Mucosa of stomach (tissue), 1 donor: ENCODE data around the gene TMCC2.
"Not testable (repeated sequence)": the region's sequence is repeated elsewhere in the genome, so short reads cannot be mapped to it uniquely, and the experiment has no call there.

Source experiments
- H3K27me3 ChIP-seq: one replicate; pipeline ENCODE4 v1.7.0; 2013; ENCODE audit warnings: mild to moderate bottlenecking, low read length; ENCODE audit not compliant: control insufficient read depth, insufficient read depth
- H3K36me3 ChIP-seq: one replicate; pipeline ENCODE4 v1.7.0; 2013; ENCODE audit warnings: low read length; ENCODE audit not compliant: control insufficient read depth, insufficient read depth
- H3K4me1 ChIP-seq: one replicate; pipeline ENCODE4 v1.7.0; 2013; ENCODE audit warnings: mild to moderate bottlenecking, low read length; ENCODE audit not compliant: control insufficient read depth, insufficient read depth
- H3K4me3 ChIP-seq: one replicate; pipeline ENCODE4 v1.7.0; 2013; ENCODE audit warnings: low read length
- H3K9ac ChIP-seq: one replicate; pipeline ENCODE4 v1.7.0; 2013; ENCODE audit warnings: mild to moderate bottlenecking, low read length, moderate library complexity
- H3K9me3 ChIP-seq: one replicate; pipeline ENCODE4 v1.7.0; 2013; ENCODE audit warnings: mild to moderate bottlenecking, low read length, moderate library complexity; ENCODE audit not compliant: control insufficient read depth
- donor health status: Pancreatic carcinoma.

Gene TMCC2

DNA sequence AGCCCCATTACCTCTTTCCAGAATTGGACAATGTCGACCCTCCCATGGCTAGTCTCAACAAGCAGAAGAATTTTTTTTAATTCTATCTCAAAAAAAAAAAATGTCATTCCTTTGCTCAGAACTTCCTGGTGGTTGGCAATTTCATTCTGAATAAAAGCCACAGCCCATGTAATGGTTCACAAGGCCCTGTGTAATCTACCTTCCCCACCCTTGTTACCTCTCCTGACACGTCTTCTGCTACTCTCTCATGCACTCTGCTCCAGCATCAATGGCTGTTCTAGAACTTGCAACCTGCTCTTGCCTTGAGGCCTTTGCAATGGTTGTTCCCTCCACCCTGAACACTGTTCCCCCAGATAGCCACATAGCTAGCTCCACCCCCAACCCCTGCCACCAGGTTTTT, 68.4 kb downstream of the TMCC2 start:
- Histone ChIP-seq H3K9ac (no peak overlapping the region), H3K9me3 (no peaks in the 10 kb centered on the region), H3K4me1 (peaks cover 7% of the 10 kb centered on the region), H3K36me3 (no peaks in the 10 kb centered on the region), H3K27me3 (no peaks in the 10 kb centered on the region), H3K4me3 (no peak overlapping the region)

DNA sequence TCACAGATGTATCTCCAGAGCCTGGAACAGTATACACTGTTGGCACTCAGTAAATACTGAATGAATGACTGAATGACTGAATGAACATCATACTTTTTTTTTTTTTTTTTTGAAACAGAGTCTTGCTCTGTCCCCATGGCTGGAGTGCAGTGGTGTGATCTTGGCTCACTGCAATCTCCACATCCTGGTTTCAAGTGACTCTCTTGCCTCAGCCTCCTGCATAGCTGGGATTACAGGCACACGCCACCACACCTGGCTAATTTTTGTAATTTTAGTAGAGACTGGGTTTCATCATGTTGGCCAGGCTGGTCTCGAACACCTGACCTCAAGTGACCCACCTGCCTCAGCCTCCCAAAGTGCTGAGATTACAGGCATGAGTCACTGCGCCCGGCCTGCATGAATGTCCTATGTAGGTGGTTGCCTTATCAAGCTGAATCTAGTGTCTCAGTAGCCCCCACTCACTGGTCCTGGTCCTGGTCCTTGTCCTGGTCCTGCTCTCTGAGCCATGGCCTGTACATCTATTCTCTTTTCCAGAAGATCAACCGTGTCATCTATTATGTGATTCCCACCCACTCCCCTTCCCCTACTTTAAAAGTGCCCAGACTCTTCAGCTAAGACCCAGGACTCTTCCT, 69.9 kb downstream of the TMCC2 start:
- not testable (repeated sequence) for H3K9me3 ChIP-seq

DNA sequence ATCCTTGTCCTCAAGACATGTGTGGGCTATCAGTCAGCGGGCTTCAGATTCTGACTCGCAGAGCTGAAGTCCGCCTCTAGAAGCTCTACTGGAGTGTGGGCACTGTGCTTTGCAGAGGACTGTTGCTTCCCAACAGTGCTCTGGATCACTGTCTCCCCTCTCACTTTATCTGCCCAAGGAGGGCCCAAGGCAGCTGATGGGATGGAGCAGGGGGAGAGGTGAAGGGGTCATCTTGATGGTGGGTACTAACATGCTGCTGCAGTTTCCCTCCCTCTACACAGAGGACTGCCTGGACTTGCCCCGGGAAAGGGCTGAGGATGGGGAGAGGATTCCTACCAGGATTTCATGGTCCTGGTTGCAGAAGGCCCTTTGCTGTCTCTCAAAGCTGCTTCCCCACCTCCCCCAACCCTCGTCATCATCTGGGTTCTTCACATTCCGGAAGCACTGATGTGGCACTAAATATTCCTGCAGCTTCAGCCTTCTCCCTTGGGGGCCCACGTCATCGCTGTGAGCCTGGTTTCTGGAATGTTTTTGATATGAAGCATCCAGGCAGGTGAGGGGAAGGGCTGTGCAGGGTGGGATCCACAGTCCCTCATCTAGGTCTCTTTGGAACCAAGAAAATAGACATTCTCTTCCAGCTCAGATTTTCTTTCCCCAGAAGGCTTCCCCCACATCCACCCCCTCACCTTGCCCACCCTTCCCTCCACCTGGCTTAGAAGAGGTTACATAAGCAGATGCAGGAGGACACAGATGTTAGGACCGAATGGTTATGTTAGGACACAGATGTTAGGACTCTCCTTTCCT, 70.6 kb downstream of the TMCC2 start:
- Histone ChIP-seq H3K4me3 (no peak overlapping the region), H3K9ac (no peak overlapping the region), H3K27me3 (no peaks in the 10 kb centered on the region), H3K4me1 (peaks cover 13% of the 10 kb centered on the region), H3K36me3 (no peaks in the 10 kb centered on the region), H3K9me3 (no peaks in the 10 kb centered on the region)

More for the DNA sequence above, 69.9 kb downstream of the TMCC2 start:
- H3K9ac ChIP-seq, H3K36me3 ChIP-seq, H3K27me3 ChIP-seq, H3K4me3 ChIP-seq: not testable (repeated sequence)
- peaks cover 13% of the 10 kb centered on the region for H3K4me1 ChIP-seq

DNA sequence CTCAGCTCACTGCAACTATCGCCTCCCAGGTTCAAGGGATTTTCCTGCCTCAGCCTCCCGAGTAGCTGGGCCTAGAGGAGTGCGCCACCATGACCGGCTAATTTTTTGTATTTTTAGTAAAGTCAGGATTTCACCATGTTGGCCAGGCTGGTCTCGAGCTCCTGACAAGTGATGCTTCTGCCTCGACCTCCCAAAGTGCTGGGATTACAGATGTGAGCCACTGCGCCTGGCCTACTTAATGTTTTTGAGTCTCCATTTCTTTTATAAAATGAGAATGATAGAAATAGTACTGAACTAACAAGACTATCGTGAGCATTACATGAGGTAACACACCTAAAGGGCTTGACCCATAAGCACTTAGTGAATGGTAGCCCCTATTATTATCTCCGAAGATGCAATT, 72.4 kb downstream of the TMCC2 start:
- Histone ChIP-seq H3K36me3 (no peaks in the 10 kb centered on the region), H3K4me3 (no peak overlapping the region), H3K9ac (no peak overlapping the region), H3K27me3 (no peaks in the 10 kb centered on the region), H3K9me3 (no peaks in the 10 kb centered on the region), H3K4me1 (peaks cover 8% of the 10 kb centered on the region)

DNA sequence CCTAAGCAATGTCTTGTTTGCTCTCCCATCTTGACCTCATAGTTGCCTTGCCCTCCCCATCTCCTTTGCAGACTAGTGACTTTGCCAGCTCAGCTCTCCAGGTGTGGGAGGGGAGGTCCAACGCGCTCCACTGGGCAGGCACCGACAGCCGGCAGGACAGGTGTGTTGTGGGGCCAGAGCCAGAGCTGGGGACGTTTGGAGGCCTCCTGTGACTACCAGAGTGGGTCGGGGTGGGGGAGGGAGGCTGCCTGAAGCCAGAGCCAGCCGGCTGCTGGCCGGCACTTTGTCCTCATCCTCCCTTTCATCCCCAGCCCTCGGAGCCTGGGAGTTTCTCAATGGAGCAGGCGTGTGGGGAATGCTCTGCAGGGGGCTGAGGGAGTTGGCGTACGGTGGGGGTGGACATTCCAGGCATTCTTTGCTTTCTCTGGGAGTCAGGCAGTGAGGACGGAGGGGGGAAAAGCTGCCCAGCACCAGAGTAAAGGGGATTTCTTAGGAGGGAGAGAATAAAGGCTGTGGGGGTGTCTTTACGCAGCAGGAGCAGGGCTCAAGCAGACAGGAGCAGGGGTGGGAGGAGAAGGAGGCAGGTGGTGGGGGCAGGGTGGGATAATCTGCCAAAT, 73.6 kb downstream of the TMCC2 start:
- H3K4me3 ChIP-seq: no peak overlapping the region
- no peaks in the 10 kb centered on the region for H3K9me3 ChIP-seq
- H3K36me3 ChIP-seq: no peaks in the 10 kb centered on the region
- peak overlapping the region; percentile 13 for H3K9ac ChIP-seq
- no peaks in the 10 kb centered on the region for H3K27me3 ChIP-seq
- H3K4me1 ChIP-seq: peaks cover 8% of the 10 kb centered on the region

DNA sequence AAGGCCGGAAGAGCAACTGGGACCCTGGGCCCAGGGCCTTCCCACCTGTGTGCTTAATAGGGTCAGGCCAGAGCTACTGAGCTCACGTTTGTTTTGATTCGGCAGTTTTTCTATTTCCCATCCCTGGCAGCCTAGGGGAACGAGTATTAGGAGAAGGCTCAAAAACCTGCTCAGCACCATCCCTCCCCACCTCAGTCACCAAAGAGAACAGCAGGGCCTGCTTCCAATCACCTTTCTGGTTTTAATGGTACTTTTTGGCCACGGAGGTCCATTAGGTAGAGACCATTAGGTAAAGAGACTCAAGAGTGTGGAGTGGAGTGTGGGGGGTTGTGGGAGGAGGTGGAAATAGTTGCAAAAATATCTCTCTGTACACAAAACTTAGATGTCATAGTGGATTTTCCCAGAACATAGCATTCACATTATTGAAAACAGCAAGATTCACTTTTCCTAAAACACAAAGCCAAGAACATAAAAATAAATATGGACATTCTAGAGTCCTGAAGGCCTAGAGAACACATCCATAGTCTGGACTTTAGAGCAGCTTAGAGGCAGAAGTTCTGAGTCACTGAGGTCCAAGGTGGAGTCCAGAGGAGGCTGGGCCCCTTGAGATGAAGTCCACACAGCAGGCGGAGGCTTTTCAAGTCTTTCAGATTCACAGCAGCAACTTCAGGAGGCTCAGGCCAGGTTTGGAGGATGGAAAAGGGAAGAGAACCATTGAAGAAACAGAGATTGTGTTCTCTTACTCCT, 74.3 kb downstream of the TMCC2 start:
- Histone ChIP-seq H3K9ac (peak overlapping the region; percentile 13), H3K9me3 (no peaks in the 10 kb centered on the region), H3K36me3 (no peaks in the 10 kb centered on the region), H3K4me1 (peaks cover 8% of the 10 kb centered on the region), H3K4me3 (no peak overlapping the region), H3K27me3 (no peaks in the 10 kb centered on the region)

DNA sequence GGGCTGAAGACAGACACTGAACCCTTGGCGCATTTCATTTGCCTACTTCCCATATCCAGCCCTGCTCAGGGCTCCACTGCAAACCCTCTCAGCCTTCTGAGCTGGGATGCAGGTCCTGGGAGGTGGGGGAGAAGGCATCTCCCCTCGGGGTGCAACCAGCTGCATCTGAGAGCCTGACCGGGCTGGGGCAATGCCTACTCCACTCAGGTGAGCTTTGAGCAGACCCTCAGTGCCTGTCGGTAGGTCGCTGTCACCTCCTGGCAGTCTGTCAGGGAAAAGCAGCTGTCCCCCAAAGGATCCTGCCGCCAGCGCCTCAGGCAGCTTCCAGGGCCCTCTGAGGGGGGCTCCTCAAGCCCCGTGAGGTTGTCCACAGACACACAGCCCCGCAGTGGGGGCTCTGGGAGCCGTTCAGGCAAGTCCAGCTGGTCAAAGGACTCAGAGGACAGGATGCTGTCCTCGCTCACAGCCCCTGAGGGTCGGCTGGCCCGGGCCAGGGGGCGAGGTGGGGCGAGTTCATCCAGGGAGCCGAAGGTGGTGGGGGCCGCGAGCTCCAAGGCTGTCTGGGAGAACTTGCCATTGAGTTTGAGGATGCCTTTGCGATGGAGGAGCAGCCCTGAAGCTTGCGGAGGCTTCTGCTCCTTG, 75.6 kb downstream of the TMCC2 start:
- Histone ChIP-seq H3K36me3 (peaks cover 2% of the 10 kb centered on the region), H3K4me3 (no peak overlapping the region), H3K4me1 (peaks cover 8% of the 10 kb centered on the region), H3K27me3 (no peaks in the 10 kb centered on the region), H3K9me3 (no peaks in the 10 kb centered on the region), H3K9ac (no peak overlapping the region)

DNA sequence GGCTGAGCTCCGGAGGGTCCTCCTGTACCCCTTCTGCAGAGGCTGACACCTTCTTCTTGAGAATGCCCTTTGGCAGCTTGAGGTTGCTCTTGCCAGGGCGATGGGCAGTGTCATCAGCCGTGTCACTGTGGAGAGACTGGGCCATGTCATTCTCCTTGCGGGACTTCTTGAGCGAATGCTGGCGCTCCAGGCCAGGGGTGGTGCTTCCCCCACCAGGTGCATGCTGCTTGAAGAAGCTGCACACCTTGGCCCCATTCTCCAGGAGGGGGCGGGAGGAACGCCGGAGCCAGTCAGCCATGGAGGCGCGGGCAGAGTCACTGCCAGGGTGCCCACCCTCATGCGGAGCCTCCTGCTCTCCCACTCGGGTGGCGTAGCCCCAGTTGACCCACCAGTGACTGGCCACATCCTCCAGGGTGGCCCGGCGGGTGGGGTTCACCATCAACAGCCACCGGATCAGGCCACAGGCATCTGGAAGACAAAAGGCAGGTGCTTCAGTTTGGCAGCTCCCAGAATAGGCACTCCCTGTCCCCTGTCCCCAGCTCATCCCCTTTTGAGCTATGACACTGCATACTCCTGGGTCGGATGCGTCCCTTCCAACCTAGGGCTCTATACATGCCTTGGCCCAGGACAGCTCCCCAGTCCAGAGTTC, 76.4 kb downstream of the TMCC2 start:
- Histone ChIP-seq H3K9me3 (no peaks in the 10 kb centered on the region), H3K4me3 (no peak overlapping the region), H3K4me1 (peaks cover 8% of the 10 kb centered on the region), H3K9ac (no peak overlapping the region), H3K27me3 (no peaks in the 10 kb centered on the region), H3K36me3 (peaks cover 9% of the 10 kb centered on the region)

DNA sequence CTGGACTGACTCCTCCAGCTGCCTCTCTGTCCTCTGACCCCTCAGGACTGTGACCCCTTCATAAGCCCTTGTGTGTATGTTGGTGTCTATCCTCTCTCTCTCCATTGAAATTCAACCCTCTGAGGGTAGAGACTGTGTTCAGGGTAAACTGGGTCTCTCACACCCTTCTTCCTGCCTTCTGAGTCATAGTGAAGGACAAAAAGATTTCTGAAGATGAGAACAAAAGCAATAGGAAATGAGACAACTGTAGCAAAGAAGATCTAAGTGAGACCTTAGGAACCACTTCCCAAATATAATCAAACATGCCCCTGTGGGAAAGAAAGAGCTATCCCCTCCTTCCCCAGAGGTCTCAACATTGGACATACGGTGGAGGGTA, 76.9 kb downstream of the TMCC2 start:
- Histone ChIP-seq H3K9ac (no peak overlapping the region), H3K9me3 (no peaks in the 10 kb centered on the region), H3K36me3 (peaks cover 9% of the 10 kb centered on the region), H3K4me1 (peaks cover 8% of the 10 kb centered on the region), H3K27me3 (no peaks in the 10 kb centered on the region), H3K4me3 (no peak overlapping the region)

DNA sequence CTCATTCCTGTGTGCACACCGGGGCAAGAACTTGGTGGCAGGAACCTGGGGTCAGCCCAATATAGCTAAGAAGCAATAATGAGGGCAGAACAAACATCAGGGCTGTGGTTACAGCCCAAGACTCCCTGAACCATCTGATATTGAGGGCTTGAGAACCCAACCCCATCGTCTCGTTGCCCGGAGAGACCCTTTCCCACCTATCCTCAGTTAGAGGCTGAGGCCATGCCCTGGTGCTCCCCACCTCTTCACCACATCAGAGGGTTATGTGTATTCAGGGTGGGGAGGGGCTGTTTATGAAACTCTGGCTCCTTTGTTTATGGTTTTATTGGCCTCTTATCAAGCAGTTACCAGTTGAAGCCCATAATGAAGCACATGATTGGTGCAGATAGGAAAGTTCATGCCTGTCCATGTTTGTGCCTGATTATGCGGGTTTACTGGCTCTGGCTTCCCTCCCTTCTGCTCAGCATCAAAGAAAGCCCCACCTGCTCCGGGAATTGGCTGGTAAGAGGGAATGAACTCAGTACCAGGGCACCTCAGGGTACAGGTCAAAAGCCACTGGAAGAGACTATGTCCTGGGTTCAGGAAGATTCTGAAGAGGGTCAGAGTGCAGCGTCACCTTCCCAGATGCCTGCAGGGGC, 79.3 kb downstream of the TMCC2 start:
- H3K27me3 ChIP-seq: no peaks in the 10 kb centered on the region
- H3K36me3 ChIP-seq: peaks cover 16% of the 10 kb centered on the region
- no peaks in the 10 kb centered on the region for H3K4me1 ChIP-seq
- H3K9me3 ChIP-seq: no peaks in the 10 kb centered on the region
- no peak overlapping the region for H3K9ac ChIP-seq
- no peak overlapping the region for H3K4me3 ChIP-seq

DNA sequence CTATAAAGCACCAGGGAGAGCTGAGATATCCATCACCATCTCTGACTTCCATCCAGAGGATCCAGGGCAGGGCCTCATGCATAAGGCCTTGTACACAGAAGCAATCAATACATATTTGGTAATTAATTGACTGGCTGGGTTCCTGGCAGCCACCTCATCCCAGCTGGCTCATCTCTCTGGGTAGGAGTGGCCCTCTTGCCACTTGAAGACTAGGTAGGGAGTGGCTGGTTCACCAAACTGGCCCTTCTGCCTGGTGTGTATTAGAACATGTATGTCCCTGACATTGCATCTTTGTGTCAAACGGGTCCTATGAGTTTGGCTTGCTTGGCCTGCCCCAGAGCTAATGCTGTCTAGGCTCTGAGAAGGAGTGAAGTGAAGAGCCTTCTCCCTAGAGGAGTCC, 82.0 kb downstream of the TMCC2 start:
- Histone ChIP-seq H3K4me3 (no peak overlapping the region), H3K9me3 (no peaks in the 10 kb centered on the region), H3K36me3 (peaks cover 16% of the 10 kb centered on the region), H3K9ac (no peak overlapping the region), H3K27me3 (no peaks in the 10 kb centered on the region), H3K4me1 (peaks cover 15% of the 10 kb centered on the region)
